GM21528 (cell line): Measurements from ENCODE around the gene ZNF862.
"Not testable (repeated sequence)": the region's sequence is repeated elsewhere in the genome, so short reads cannot be mapped to it uniquely, and the experiment has no call there.

ENCODE experiments used
- ATAC-seq: cut with Tn5 transposase; IDR thresholded peaks from one replicate; pipeline ENCODE4 v1.9.1; 2021; ENCODE audit warnings: mild to moderate bottlenecking, moderate library complexity; ENCODE audit not compliant: unreplicated experiment, low FRiP score

Gene ZNF862

GRCh38 chr7:149823631-149824199, 14.5 kb upstream of the ZNF862 start:
- ATAC-seq: no peak

- no peak for ATAC-seq
Measured at GRCh38 chr7:149824301-149824741, 13.9 kb upstream of the ZNF862 start.

- no peak for ATAC-seq
Measured at GRCh38 chr7:149824748-149825566, 13.2 kb upstream of the ZNF862 start.

GRCh38 chr7:149825567-149826343, 12.4 kb upstream of the ZNF862 start:
- ATAC-seq: no peak

- ATAC-seq: no peak
Measured at GRCh38 chr7:149826344-149827088, 11.7 kb upstream of the ZNF862 start.

- no peak for ATAC-seq
Measured at GRCh38 chr7:149827089-149827981, 10.8 kb upstream of the ZNF862 start.

- no peak for ATAC-seq
Measured at GRCh38 chr7:149828357-149829309, 9.5 kb upstream of the ZNF862 start.

- not testable (repeated sequence) for ATAC-seq
Measured at GRCh38 chr7:149830527-149830926, 7.6 kb upstream of the ZNF862 start.

GRCh38 chr7:149830997-149831740, 7.0 kb upstream of the ZNF862 start:
- ATAC-seq: no peak

GRCh38 chr7:149831741-149832219, 6.4 kb upstream of the ZNF862 start:
- no peak for ATAC-seq

GRCh38 chr7:149832332-149833041, 5.7 kb upstream of the ZNF862 start:
- no peak for ATAC-seq

- ATAC-seq: no peak
Measured at GRCh38 chr7:149833495-149834130, 4.6 kb upstream of the ZNF862 start.

- ATAC-seq: no peak
Measured at GRCh38 chr7:149834601-149835000, 3.6 kb upstream of the ZNF862 start.

- ATAC-seq: no peak
Measured at GRCh38 chr7:149836434-149836833, 1.7 kb upstream of the ZNF862 start.

- ATAC-seq: no peak
Measured at GRCh38 chr7:149837564-149838223, 481 bp upstream of the ZNF862 start.

- ATAC-seq: no peak
Measured at GRCh38 chr7:149838992-149839408, 825 bp downstream of the ZNF862 start.
